ENCODE results near the gene ZNF653. TPM values are rescaled to one million over a fixed set of nuclear protein-coding genes. Genes with fewer than 3 reads are reported as not detected.

ZNF653 gene
- polyA plus RNA-seq, 1 experiment, result 2.1 TPM

GRCh38 chr19:11534948-11535347, 29.3 kb upstream of the ZNF653 start:
- no peak for TF ChIP-seq CTCF (IDR thresholded peaks at IDR 0.05; ENCODE audit: low read depth, low read length)
- no peak overlapping the region for H3K27ac ChIP-seq (ENCODE audit: low read depth, low read length)
- H3K27me3 ChIP-seq (ENCODE audit: control insufficient read depth, insufficient read depth, low read length), result no peaks in the 10 kb centered on the region
- DNase-seq (ENCODE audit: low read depth, low spot score), result no peak
- no peak overlapping the region for H3K4me3 ChIP-seq (ENCODE audit: low read depth, low read length)
- CTCF ChIA-PET, result interaction anchor here (0.6 to 2.3 kb wide), 2 partner anchors 24 to 496 kb away, joined by 3 to 22 read pairs; partner anchors contain the start of gene ELOF1
- POLR2A ChIA-PET, result no interaction called here
- no peaks in the 10 kb centered on the region; the same call in 1 of the 2 replicates for H3K9me3 ChIP-seq (ENCODE audit: control insufficient read depth, insufficient read depth, low read length)

DNA sequence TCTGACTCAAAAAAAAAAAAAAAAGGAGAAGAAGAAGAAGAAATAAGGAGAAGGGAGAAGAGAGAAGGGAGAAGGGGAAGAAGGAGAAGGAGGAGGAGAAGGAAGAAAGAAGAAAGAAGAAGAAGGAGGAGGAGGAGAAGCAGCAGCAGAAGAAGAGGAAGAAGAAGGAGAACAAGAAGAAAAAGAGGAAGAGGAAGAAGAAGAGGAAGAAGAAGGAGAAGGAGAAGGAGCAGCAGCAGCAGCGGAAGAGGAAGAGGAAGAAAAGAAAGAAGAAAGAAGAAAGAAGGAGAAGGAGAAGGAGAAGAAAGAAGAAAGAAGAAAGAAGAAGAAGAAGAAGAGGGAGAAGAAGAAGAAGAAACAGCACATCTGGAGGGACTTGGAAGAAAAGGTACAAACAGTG, 28.9 kb upstream of the ZNF653 start:
- ChIA-PET POLR2A (no interaction called here), CTCF (no interaction called here)
- H3K27ac ChIP-seq (ENCODE audit: low read depth, low read length), result no peak overlapping the region
- TF ChIP-seq CTCF (IDR thresholded peaks at IDR 0.05; ENCODE audit: low read depth, low read length), result no peak
- H3K4me3 ChIP-seq (ENCODE audit: low read depth, low read length), result no peak overlapping the region
- no peaks in the 10 kb centered on the region; the same call in 1 of the 2 replicates for H3K9me3 ChIP-seq (ENCODE audit: control insufficient read depth, insufficient read depth, low read length)
- H3K27me3 ChIP-seq (ENCODE audit: control insufficient read depth, insufficient read depth, low read length), result no peaks in the 10 kb centered on the region
- no peak for DNase-seq (ENCODE audit: low read depth, low spot score)

- Histone ChIP-seq H3K9me3 (ENCODE audit: control insufficient read depth, insufficient read depth, low read length) (no peaks in the 10 kb centered on the region; the same call in 1 of the 2 replicates), H3K27me3 (ENCODE audit: control insufficient read depth, insufficient read depth, low read length) (no peaks in the 10 kb centered on the region), H3K27ac (ENCODE audit: low read depth, low read length) (no peak overlapping the region), H3K4me3 (ENCODE audit: low read depth, low read length) (no peak overlapping the region)
- DNase-seq (ENCODE audit: low read depth, low spot score), result peak; percentile 41
- ChIA-PET POLR2A (no interaction called here), CTCF (interaction anchor here (0.6 kb wide), 1 partner anchor 15 kb away, joined by 3 read pairs; no protein-coding TSS in a partner anchor)
- TF ChIP-seq CTCF (IDR thresholded peaks at IDR 0.05; ENCODE audit: low read depth, low read length), result peak; percentile 29
Measured at GRCh38 chr19:11530432-11530831, 24.8 kb upstream of the ZNF653 start.

- peak within 1 kb of the TSS; percentile 80 for H3K4me3 ChIP-seq (ENCODE audit: low read depth, low read length)
- CTCF ChIA-PET, result interaction anchor here (1.4 kb wide), 1 partner anchor 8 kb away, joined by 5 read pairs; no protein-coding TSS in a partner anchor
- TF ChIP-seq CTCF (IDR thresholded peaks at IDR 0.05; ENCODE audit: low read depth, low read length), result no peak
- peak within 1 kb of the TSS; percentile 83 for H3K27ac ChIP-seq (ENCODE audit: low read depth, low read length)
- peak; percentile 97 for DNase-seq (ENCODE audit: low read depth, low spot score)
- POLR2A ChIA-PET, result interaction anchor here (0.5 to 1.4 kb wide), 6 partner anchors 10 to 1063 kb away, joined by 3 to 7 read pairs (median 4); partner anchors contain the start of genes CCDC159, CNN1, ELOF1 and TMEM205
- no peaks in the 10 kb centered on the region for H3K27me3 ChIP-seq (ENCODE audit: control insufficient read depth, insufficient read depth, low read length)
- no peaks in the 10 kb centered on the region; the same call in 1 of the 2 replicates for H3K9me3 ChIP-seq (ENCODE audit: control insufficient read depth, insufficient read depth, low read length)
Measured at GRCh38 chr19:11528551-11529341, 23.1 kb upstream of the ZNF653 start, which contains the start of gene ECSIT. Gene ECSIT, minus strand, starts transcription at chr19:11529134. Its CDS starts 9,964 bp downstream, at chr19:11519170.

- POLR2A ChIA-PET, result interaction anchor here (0.6 kb wide), 1 partner anchor 78 kb away, joined by 6 read pairs; no protein-coding TSS in a partner anchor
- Histone ChIP-seq H3K4me3 (ENCODE audit: low read depth, low read length) (no peak overlapping the region), H3K9me3 (ENCODE audit: control insufficient read depth, insufficient read depth, low read length) (no peaks in the 10 kb centered on the region), H3K27ac (ENCODE audit: low read depth, low read length) (no peak overlapping the region), H3K27me3 (ENCODE audit: control insufficient read depth, insufficient read depth, low read length) (no peaks in the 10 kb centered on the region)
- no peak for DNase-seq (ENCODE audit: low read depth, low spot score)
- no peak for TF ChIP-seq CTCF (IDR thresholded peaks at IDR 0.05; ENCODE audit: low read depth, low read length)
- CTCF ChIA-PET, result interaction anchor here (1.0 kb wide), 1 partner anchor 17 kb away, joined by 4 read pairs; no protein-coding TSS in a partner anchor
Measured at GRCh38 chr19:11519138-11519537, 13.5 kb upstream of the ZNF653 start.

Data from AG04450 (cell line).